Stomach (tissue), 4 donors: ENCODE data around the gene NCKIPSD.

Experiments
- CTCF ChIP-seq, 7 experiments: fragments of 450-650 bp in 4 of 7; fragments of 200-600 bp in 3 of 7; sonication (generic) in 3 of 7; IDR thresholded peaks; one replicate each; pipeline ENCODE4 v1.5.1; 2016 to 2019; ENCODE audit warnings: antibody characterized with exemption in 7 of 7, control low read depth in 2 of 7, mild to moderate bottlenecking in 1 of 7
- POLR2A ChIP-seq, 4 donors: fragments of 450-650 bp; IDR thresholded peaks; one replicate each; pipeline ENCODE4 v1.6.1; 2016; ENCODE audit warnings: antibody characterized with exemption in 4 of 4, control low read depth in 2 of 4, mild to moderate bottlenecking in 1 of 4, moderate library complexity in 1 of 4
- POLR2AphosphoS5 ChIP-seq, 3 donors: sonication (generic); formaldehyde crosslinking; IDR thresholded peaks; one replicate each; pipeline ENCODE4 v1.6.1; 2016; ENCODE audit warnings: antibody characterized with exemption in 3 of 3

- no peak for TF ChIP-seq CTCF (IDR thresholded peaks at IDR 0.05)
- TF ChIP-seq POLR2A (IDR thresholded peaks at IDR 0.05): no peak
- TF ChIP-seq POLR2AphosphoS5 (IDR thresholded peaks at IDR 0.05): no peak
Measured at GRCh38 chr3:48644898-48645760, 40.6 kb downstream of the NCKIPSD start.
